ENCODE results near the gene KCNIP4.

- TF ChIP-seq CTCF (IDR thresholded peaks at IDR 0.05 in 8 of 11, conservative IDR thresholded peaks at IDR 0.05 in 3 of 11) = no peak
- TF ChIP-seq POLR2A (IDR thresholded peaks at IDR 0.05) = no peak
- TF ChIP-seq POLR2AphosphoS5 (IDR thresholded peaks at IDR 0.05) = no peak
These were observed 1025.6 kb downstream of the KCNIP4 start for GRCh38 chr4:20922962-20923361.
